NB4 (cell line): ENCODE data around the gene TRIO.

ENCODE experiments used
- DNase-seq: peaks from one replicate; pipeline ENCODE4 v3.0.0; 2010; ENCODE audit warnings: low read depth
- H3K4me3 ChIP-seq: one replicate; pipeline ENCODE4 v1.5.1; 2011; ENCODE audit warnings: mild to moderate bottlenecking, low read depth, low read length, moderate library complexity
- CTCF ChIP-seq: IDR thresholded peaks from one replicate; pipeline ENCODE4 v1.5.1; 2012; ENCODE audit warnings: low read depth, low read length
- MYC ChIP-seq: IDR thresholded peaks from 2 replicates; pipeline ENCODE4 v1.6.1; 2011; ENCODE audit warnings: low read depth, low read length
- POLR2A ChIP-seq: IDR thresholded peaks from 2 replicates; pipeline ENCODE4 v1.6.1; 2011; ENCODE audit warnings: mild to moderate bottlenecking; ENCODE audit not compliant: insufficient read length; ENCODE audit errors: extremely low read depth
- TF ChIP-seq, protein P1 (sequence below): IDR thresholded peaks from 2 replicates; pipeline ENCODE4 v1.6.1; 2011; ENCODE audit warnings: low read depth, low read length

Gene TRIO

GRCh38 chr5:14316471-14316870 is 173.3 kb downstream of the TRIO start:
- no peak for TF ChIP-seq CTCF
- no peak for DNase-seq

GRCh38 chr5:14319102-14319501 is 176.0 kb downstream of the TRIO start:
- TF ChIP-seq, protein P1, sequence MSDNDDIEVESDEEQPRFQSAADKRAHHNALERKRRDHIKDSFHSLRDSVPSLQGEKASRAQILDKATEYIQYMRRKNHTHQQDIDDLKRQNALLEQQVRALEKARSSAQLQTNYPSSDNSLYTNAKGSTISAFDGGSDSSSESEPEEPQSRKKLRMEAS = no peak
- TF ChIP-seq POLR2A (no peak), MYC (no peak), CTCF (no peak)
- H3K4me3 ChIP-seq = no peak overlapping the region
- DNase-seq = no peak

More at GRCh38 chr5:14316471-14316870, 173.3 kb downstream of the TRIO start:
- no peak overlapping the region for H3K4me3 ChIP-seq

DNA sequence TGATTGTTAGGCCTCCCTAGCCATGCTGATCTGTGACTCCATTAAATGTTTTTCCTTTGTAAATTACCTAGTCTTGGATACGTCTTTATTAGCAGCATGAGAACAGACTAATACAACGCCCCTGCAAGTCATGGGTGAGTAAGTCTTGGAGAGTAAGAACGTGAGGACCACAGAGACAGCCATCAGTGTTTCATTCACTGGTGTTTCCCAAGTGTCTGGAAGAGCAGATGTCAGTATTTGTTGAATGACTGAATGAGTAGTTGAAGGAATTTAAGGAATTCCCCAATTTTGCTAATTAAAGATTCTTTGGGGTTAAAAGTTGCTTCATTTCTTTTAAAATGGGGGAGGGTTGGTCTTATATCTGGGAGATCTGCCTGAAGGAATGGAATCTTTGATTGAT is 178.8 kb downstream of the TRIO start:
- no peak for DNase-seq
- H3K4me3 ChIP-seq = no peak overlapping the region
- TF ChIP-seq POLR2A (no peak), CTCF (no peak), MYC (no peak)
- TF ChIP-seq, protein P1 = no peak

DNA sequence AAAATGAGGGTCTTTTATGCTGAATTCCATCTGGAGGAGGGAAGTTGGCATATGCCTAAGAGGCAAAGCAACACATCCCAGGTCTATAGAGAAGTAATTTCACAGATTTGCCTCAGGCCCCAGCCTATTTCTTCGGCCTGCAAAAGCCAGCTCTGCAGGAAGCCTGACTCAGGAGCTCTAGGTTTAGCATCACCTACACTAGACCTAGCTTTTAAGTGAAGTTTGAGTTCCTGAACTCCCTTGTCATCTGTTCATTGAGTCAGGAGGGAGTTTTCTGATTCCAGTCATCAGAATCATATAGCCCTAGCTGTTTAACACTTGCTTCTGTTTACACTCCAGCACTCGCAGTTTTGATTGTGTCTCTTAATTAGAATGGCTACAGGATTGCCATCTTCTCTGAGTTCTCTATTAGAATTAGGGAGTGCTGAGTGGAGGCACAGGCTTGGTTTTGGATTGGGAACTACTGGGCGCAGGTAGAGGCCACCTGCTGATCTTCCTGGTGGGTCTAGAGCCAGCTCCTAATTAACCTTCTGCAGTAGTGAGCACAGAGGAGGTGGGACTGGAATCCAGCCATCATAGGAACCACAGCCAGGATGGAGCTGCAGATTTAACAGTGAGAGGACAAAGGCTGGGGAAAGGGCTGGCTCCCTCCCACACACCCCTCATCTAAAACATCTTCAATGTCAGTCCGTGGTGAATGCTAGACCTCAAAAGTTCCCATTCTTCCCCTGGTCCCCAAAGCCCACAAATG is 179.5 kb downstream of the TRIO start:
- TF ChIP-seq POLR2A = no peak
- TF ChIP-seq MYC = no peak
- TF ChIP-seq CTCF = no peak
- TF ChIP-seq, protein P1 = no peak
- no peak for DNase-seq

DNA sequence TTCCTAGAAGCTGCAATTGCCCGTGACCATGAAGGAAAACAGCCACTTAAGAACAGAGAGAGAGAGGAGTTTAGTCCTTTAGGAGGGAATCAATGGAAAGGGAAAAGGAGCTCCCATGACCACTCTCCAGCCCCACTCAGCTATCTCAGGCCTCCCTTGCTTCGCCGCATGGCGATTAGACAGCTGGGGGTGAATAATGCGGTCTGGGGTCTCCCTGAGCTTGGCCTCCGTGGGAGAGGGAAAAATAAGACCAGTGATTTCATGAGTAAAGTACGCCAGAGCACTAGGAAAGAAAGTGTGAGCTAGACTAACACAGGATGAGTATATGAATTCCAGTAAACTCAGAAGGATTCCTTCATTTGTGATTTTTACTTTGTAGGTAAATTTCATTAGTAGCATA is 180.3 kb downstream of the TRIO start:
- no peak for DNase-seq
- no peak overlapping the region for H3K4me3 ChIP-seq

More for the DNA sequence above, 179.5 kb downstream of the TRIO start:
- H3K4me3 ChIP-seq = no peak overlapping the region

More for the DNA sequence above, 180.3 kb downstream of the TRIO start:
- TF ChIP-seq POLR2A = no peak
- no peak for TF ChIP-seq CTCF
- TF ChIP-seq MYC = no peak
- TF ChIP-seq, protein P1 = no peak
